SK-N-SH (cell line): Measurements from ENCODE around the gene MYLK2. TPM values are rescaled to one million over a fixed set of nuclear protein-coding genes. Genes with fewer than 3 reads are reported as not detected.
"Not testable (repeated sequence)": the region's sequence is repeated elsewhere in the genome, so short reads cannot be mapped to it uniquely, and the experiment has no call there.

Source experiments
- CTCF ChIA-PET: fragments of 300-600, 350-600 bp; formaldehyde crosslinking; extraction: SDS; loops from one replicate; lab custom pipeline; 2021; lab: Yijun Ruan, JAX
- POLR2A ChIA-PET: fragments of 350-600 bp; sonication (Branson Sonifier 250); formaldehyde crosslinking; extraction: SDS; loops from one replicate; lab custom pipeline; 2020; ENCODE audit warnings: antibody characterized with exemption, inconsistent platforms; lab: Yijun Ruan, JAX
- DNase-seq: peaks from one replicate; pipeline ENCODE4 v3.0.0; 2012
- H2AFZ ChIP-seq: fragments of 200-600 bp; sonication (generic); 2 replicates; pipeline ENCODE4 v1.8.1; 2016; ENCODE audit warnings: antibody characterized with exemption, mild to moderate bottlenecking, low read depth
- H3F3A ChIP-seq: fragments of 200-600 bp; sonication (generic); replicated peaks from 2 replicates; pipeline ENCODE3; 2016; ENCODE audit warnings: antibody characterized with exemption, mild to moderate bottlenecking; ENCODE audit not compliant: insufficient read depth
- H3K27ac ChIP-seq, 2 experiments: fragments of 200-500 bp in 1 of 2; fragments of 200-600 bp in 1 of 2; sonication (Bioruptor generic) in 1 of 2; sonication (generic), shearing (Covaris generic) in 1 of 2; 2 replicates each; pipeline versions ENCODE4 v1.5.1 to v1.6.1; 2014 to 2016; ENCODE audit warnings: low read depth in 2 of 2, inconsistent platforms in 1 of 2, low read length in 1 of 2, mild to moderate bottlenecking in 1 of 2, mixed read lengths in 1 of 2
- H3K27me3 ChIP-seq: fragments of 200-600 bp; sonication (generic), shearing (Covaris generic); 2 replicates; pipeline ENCODE4 v1.6.1; 2016; ENCODE audit warnings: mixed run types; ENCODE audit not compliant: insufficient read depth
- H3K36me3 ChIP-seq, 2 experiments: fragments of 200-500 bp in 1 of 2; fragments of 200-600 bp in 1 of 2; sonication (Bioruptor generic) in 1 of 2; sonication (generic) in 1 of 2; replicated peaks in 1 of 2; 2 replicates each; pipeline versions ENCODE3 to v1.5.1; 2014 to 2016; ENCODE audit warnings: low read length in 1 of 2, mild to moderate bottlenecking in 1 of 2; ENCODE audit not compliant: insufficient read depth in 2 of 2, control insufficient read depth in 1 of 2
- H3K4me1 ChIP-seq, 2 experiments: fragments of 200-500 bp in 1 of 2; fragments of 200-600 bp in 1 of 2; sonication (Bioruptor generic) in 1 of 2; sonication (generic), shearing (Covaris generic) in 1 of 2; 2 replicates each; pipeline versions ENCODE4 v1.5.1 to v1.6.1; 2014 to 2016; ENCODE audit warnings: low read depth in 1 of 2, low read length in 1 of 2, mixed run types in 1 of 2; ENCODE audit not compliant: insufficient read depth in 2 of 2, control insufficient read depth in 1 of 2
- H3K4me2 ChIP-seq: fragments of 200-600 bp; sonication (generic), shearing (Covaris generic); 2 replicates; pipeline ENCODE4 v1.6.1; 2017; ENCODE audit warnings: mixed run types
- H3K4me3 ChIP-seq, 2 experiments: fragments of 200-500 bp in 1 of 2; fragments of 200-600 bp in 1 of 2; sonication (Bioruptor generic) in 1 of 2; sonication (generic), shearing (Covaris generic) in 1 of 2; 2 replicates each; pipeline versions ENCODE4 v1.5.1 to v1.8.1; 2014 to 2016; ENCODE audit warnings: low read depth in 2 of 2, inconsistent platforms in 1 of 2, low read length in 1 of 2, mild to moderate bottlenecking in 1 of 2, mixed read lengths in 1 of 2, moderate library complexity in 1 of 2
- H3K79me2 ChIP-seq: fragments of 200-600 bp; sonication (generic); 2 replicates; pipeline ENCODE4 v1.8.1; 2017; ENCODE audit warnings: mild to moderate bottlenecking; ENCODE audit not compliant: insufficient read depth
- H3K9ac ChIP-seq: fragments of 200-600 bp; sonication (generic); 2 replicates; pipeline ENCODE4 v1.6.1; 2017; ENCODE audit warnings: mixed run types
- H3K9me2 ChIP-seq: fragments of 200-600 bp; sonication (generic); 2 replicates; pipeline ENCODE4 v1.6.1; 2017; ENCODE audit warnings: mixed run types
- H3K9me3 ChIP-seq: fragments of 200-600 bp; sonication (generic); 2 replicates; pipeline ENCODE4 v1.6.1; 2017; ENCODE audit warnings: mixed run types, mild to moderate bottlenecking, moderate library complexity
- H4K20me1 ChIP-seq: fragments of 200-600 bp; sonication (generic); 2 replicates; pipeline ENCODE4 v1.6.1; 2017; ENCODE audit warnings: mild to moderate bottlenecking, mixed run types; ENCODE audit not compliant: insufficient read depth
- ELF1 ChIP-seq: IDR thresholded peaks from 2 replicates; pipeline ENCODE4 v1.4.0; 2012
- EZH2phosphoT487 ChIP-seq: fragments of 200-600 bp; sonication (generic); IDR thresholded peaks from 2 replicates; pipeline ENCODE4 v1.6.1; 2017; ENCODE audit warnings: low read depth, mixed run types, mild to moderate bottlenecking, antibody characterized with exemption, moderate library complexity, borderline replicate concordance
- FOSL2 ChIP-seq: IDR thresholded peaks from 2 replicates; pipeline ENCODE4 v1.4.0; 2012; ENCODE audit warnings: low read depth, mild to moderate bottlenecking, moderate library complexity, borderline replicate concordance
- FOXM1 ChIP-seq: IDR thresholded peaks from 2 replicates; pipeline ENCODE4 v1.4.0; 2012; ENCODE audit warnings: low read depth, mild to moderate bottlenecking
- JUND ChIP-seq: IDR thresholded peaks from 2 replicates; pipeline ENCODE4 v1.4.0; 2012
- MAX ChIP-seq: IDR thresholded peaks from 2 replicates; pipeline ENCODE4 v1.4.0; 2012; ENCODE audit warnings: low read depth
- MEF2A ChIP-seq: IDR thresholded peaks from 2 replicates; pipeline ENCODE4 v1.4.0; 2012; ENCODE audit warnings: low read depth, borderline replicate concordance
- NRF1 ChIP-seq: IDR thresholded peaks from 2 replicates; pipeline ENCODE4 v1.6.1; 2012; ENCODE audit warnings: low read depth, mild to moderate bottlenecking, low read length
- POLR2AphosphoS5 ChIP-seq: IDR thresholded peaks from 2 replicates; pipeline ENCODE4 v1.6.1; 2012; ENCODE audit warnings: low read depth, low read length
- RXRA ChIP-seq: IDR thresholded peaks from 2 replicates; pipeline ENCODE4 v1.4.0; 2012; ENCODE audit warnings: low read depth, mild to moderate bottlenecking, borderline replicate concordance
- SIN3A ChIP-seq: IDR thresholded peaks from 2 replicates; pipeline ENCODE4 v1.6.1; 2012; ENCODE audit warnings: low read depth, mild to moderate bottlenecking, low read length, moderate library complexity, borderline replicate concordance
- TAF1 ChIP-seq: IDR thresholded peaks from 2 replicates; pipeline ENCODE4 v1.6.1; 2012; ENCODE audit warnings: low read depth, mild to moderate bottlenecking, low read length, moderate library complexity, borderline replicate concordance
- WGBS: methylation state at CpG from one replicate; pipeline ENCODE4 v1.1.6; 2017; ENCODE audit warnings: low lambda C conversion rate; 5-methylcytosine and 5-hydroxymethylcytosine counted together
- polyA plus RNA-seq, 3 experiments: library from polyadenylated mRNA; depleted of rRNA; stranded (reverse); fragments of >200 nt; gene quantifications; 2 replicates each; pipeline ENCODE4 v1.2.3, GENCODE V29; 2012
- TF ChIP-seq, protein P1 (sequence below): fragments of 200-600 bp; sonication (generic); IDR thresholded peaks from 2 replicates; pipeline ENCODE4 v1.6.1; 2017; ENCODE audit warnings: antibody characterized with exemption, mild to moderate bottlenecking, moderate library complexity
- TF ChIP-seq, protein P2 (sequence below): IDR thresholded peaks from 2 replicates; pipeline ENCODE4; 2012

Gene MYLK2
- polyA plus RNA-seq, 1 of the 3 experiments (the other 2 are of a cell fraction) = 0.21 TPM

DNA sequence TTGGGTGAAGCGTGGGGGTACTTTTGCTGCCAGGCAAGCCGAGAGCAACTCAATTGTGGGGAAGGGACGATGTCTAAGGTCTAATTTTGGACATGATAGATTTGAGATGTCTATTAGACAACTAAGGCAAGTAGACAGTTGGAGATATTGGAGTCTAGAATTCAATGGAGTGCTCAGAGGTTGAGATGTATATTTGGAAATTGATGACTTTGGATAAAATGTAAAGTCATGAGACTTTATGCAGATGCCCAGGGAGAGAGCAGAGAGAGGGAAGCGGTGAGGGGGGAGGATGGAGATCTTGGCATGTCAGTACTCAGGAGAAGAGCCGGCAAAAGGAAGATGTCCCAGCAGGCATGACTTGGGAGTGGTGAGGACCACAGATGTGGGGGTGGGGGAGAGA is 6.9 kb downstream of the MYLK2 start:
- Histone ChIP-seq H4K20me1 (no peaks in the 10 kb centered on the region), H3K27ac (no peak overlapping the region), H3K4me3 (no peak overlapping the region), H3K27me3 (no peaks in the 10 kb centered on the region), H3K9ac (no peak overlapping the region), H3K4me2 (no peak overlapping the region), H3K9me3 (no peaks in the 10 kb centered on the region), H2AFZ (no peak overlapping the region), H3K4me1 (peaks cover 0 to 8% of the 10 kb centered on the region in 2 experiments; a peak in 1 of 4 replicates), H3K36me3 (no peaks in the 10 kb centered on the region)
- POLR2A ChIA-PET = no interaction called here
- WGBS = 91% methylated on average over 5 of the region's 5 CpGs
- CTCF ChIA-PET = interaction anchor here (2.4 to 7.6 kb wide), 3 partner anchors 12 to 26 kb away, joined by 8 to 174 read pairs (median 70); partner anchors contain the start of gene FOXS1
- TF ChIP-seq TAF1 = no peak
- TF ChIP-seq, protein P1, sequence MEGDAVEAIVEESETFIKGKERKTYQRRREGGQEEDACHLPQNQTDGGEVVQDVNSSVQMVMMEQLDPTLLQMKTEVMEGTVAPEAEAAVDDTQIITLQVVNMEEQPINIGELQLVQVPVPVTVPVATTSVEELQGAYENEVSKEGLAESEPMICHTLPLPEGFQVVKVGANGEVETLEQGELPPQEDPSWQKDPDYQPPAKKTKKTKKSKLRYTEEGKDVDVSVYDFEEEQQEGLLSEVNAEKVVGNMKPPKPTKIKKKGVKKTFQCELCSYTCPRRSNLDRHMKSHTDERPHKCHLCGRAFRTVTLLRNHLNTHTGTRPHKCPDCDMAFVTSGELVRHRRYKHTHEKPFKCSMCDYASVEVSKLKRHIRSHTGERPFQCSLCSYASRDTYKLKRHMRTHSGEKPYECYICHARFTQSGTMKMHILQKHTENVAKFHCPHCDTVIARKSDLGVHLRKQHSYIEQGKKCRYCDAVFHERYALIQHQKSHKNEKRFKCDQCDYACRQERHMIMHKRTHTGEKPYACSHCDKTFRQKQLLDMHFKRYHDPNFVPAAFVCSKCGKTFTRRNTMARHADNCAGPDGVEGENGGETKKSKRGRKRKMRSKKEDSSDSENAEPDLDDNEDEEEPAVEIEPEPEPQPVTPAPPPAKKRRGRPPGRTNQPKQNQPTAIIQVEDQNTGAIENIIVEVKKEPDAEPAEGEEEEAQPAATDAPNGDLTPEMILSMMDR = no peak
- TF ChIP-seq NRF1 = no peak
- TF ChIP-seq ELF1 = no peak
- TF ChIP-seq RXRA = no peak
- TF ChIP-seq FOXM1 = no peak
- no peak for TF ChIP-seq FOSL2
- TF ChIP-seq, protein P2, sequence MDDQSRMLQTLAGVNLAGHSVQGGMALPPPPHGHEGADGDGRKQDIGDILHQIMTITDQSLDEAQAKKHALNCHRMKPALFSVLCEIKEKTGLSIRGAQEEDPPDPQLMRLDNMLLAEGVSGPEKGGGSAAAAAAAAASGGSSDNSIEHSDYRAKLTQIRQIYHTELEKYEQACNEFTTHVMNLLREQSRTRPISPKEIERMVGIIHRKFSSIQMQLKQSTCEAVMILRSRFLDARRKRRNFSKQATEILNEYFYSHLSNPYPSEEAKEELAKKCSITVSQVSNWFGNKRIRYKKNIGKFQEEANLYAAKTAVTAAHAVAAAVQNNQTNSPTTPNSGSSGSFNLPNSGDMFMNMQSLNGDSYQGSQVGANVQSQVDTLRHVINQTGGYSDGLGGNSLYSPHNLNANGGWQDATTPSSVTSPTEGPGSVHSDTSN = no peak
- no peak for TF ChIP-seq MAX
- no peak for TF ChIP-seq JUND
- TF ChIP-seq POLR2AphosphoS5 = no peak
- TF ChIP-seq EZH2phosphoT487 = no peak
- TF ChIP-seq SIN3A = no peak
- no peak for TF ChIP-seq MEF2A
- TF ChIP-seq, all 33 proteins: peak for 0
- no peak for DNase-seq
- peaks cover 6% of the 10 kb centered on the region for H3F3A ChIP-seq
- H3K9me2 ChIP-seq = no peaks in the 10 kb centered on the region
- H3K79me2 ChIP-seq = no peaks in the 10 kb centered on the region

- Histone ChIP-seq H3K27ac (no peak overlapping the region), H3F3A (peaks cover 4% of the 10 kb centered on the region), H3K79me2 (no peaks in the 10 kb centered on the region), H4K20me1 (no peaks in the 10 kb centered on the region), H3K9ac (no peak overlapping the region), H3K36me3 (no peaks in the 10 kb centered on the region), H3K4me1 (peaks cover 0 to 8% of the 10 kb centered on the region in 2 experiments; a peak in 1 of 4 replicates), H3K27me3 (no peaks in the 10 kb centered on the region), H3K4me3 (no peak overlapping the region), H2AFZ (no peak overlapping the region), H3K9me2 (no peaks in the 10 kb centered on the region), H3K9me3 (no peaks in the 10 kb centered on the region), H3K4me2 (no peak overlapping the region)
- DNase-seq = no peak
- POLR2A ChIA-PET = no interaction called here
- 66% methylated on average over 2 of the region's 2 CpGs for WGBS
- no peak for TF ChIP-seq FOSL2
- no peak for TF ChIP-seq TAF1
- no peak for TF ChIP-seq POLR2AphosphoS5
- CTCF ChIA-PET = interaction anchor here (2.4 to 7.6 kb wide), 4 partner anchors 11 to 204 kb away, joined by 8 to 174 read pairs (median 39); partner anchors contain the start of gene FOXS1
Observed at GRCh38 chr20:31827059-31827458, 7.9 kb downstream of the MYLK2 start.

- H3K27ac ChIP-seq, H4K20me1 ChIP-seq, H3K4me3 ChIP-seq, DNase-seq, H3F3A ChIP-seq, H2AFZ ChIP-seq, H3K9me3 ChIP-seq, H3K36me3 ChIP-seq, H3K79me2 ChIP-seq, H3K4me1 ChIP-seq, H3K9ac ChIP-seq, H3K4me2 ChIP-seq, H3K9me2 ChIP-seq, H3K27me3 ChIP-seq: not testable (repeated sequence)
- WGBS = 98% methylated on average over 11 of the region's 11 CpGs
- POLR2A ChIA-PET = interaction anchor here (0.7 kb wide), 1 partner anchor 204 kb away, joined by 3 read pairs; no protein-coding TSS in a partner anchor
- CTCF ChIA-PET = interaction anchor here (2.4 to 7.6 kb wide), 3 partner anchors 10 to 203 kb away, joined by 8 to 174 read pairs (median 8); partner anchors contain the start of gene FOXS1
Observed at GRCh38 chr20:31828016-31828415, 8.9 kb downstream of the MYLK2 start.
